CD4-positive, alpha-beta T cell treated with Interleukin-17A for 1 hour (primary cell): ENCODE data around the gene GPI.
"Not testable (repeated sequence)": the region's sequence is repeated elsewhere in the genome, so short reads cannot be mapped to it uniquely, and the experiment has no call there.

ENCODE experiments used
- DNase-seq: peaks from one replicate; pipeline ENCODE4 v3.0.0-alpha.2; 2020

Gene GPI

GRCh38 chr19:34343751-34344150 lies 21.2 kb upstream of the GPI start:
- DNase-seq: no peak

GRCh38 chr19:34345947-34346351 lies 19.0 kb upstream of the GPI start:
- peak; percentile 75 for DNase-seq

- no peak for DNase-seq
Observed at GRCh38 chr19:34347561-34348165, 17.3 kb upstream of the GPI start.

- no peak for DNase-seq
Observed at GRCh38 chr19:34348899-34349487, 16.0 kb upstream of the GPI start.

GRCh38 chr19:34350161-34350561 lies 14.8 kb upstream of the GPI start:
- peak; percentile 84 for DNase-seq

- peak; percentile 5 for DNase-seq
Observed at GRCh38 chr19:34351382-34351826, 13.6 kb upstream of the GPI start.

GRCh38 chr19:34353546-34353945 lies 11.4 kb upstream of the GPI start:
- no peak for DNase-seq

- DNase-seq: no peak
Observed at GRCh38 chr19:34355201-34355600, 9.8 kb upstream of the GPI start.

GRCh38 chr19:34356875-34357274 lies 8.1 kb upstream of the GPI start:
- no peak for DNase-seq

- DNase-seq: no peak
Observed at GRCh38 chr19:34357431-34357830, 7.6 kb upstream of the GPI start.

GRCh38 chr19:34359140-34359953 lies 5.6 kb upstream of the GPI start:
- peak; percentile 97 for DNase-seq

- no peak for DNase-seq
Observed at GRCh38 chr19:34359954-34360315, 5.1 kb upstream of the GPI start.

- DNase-seq: no peak
Observed at GRCh38 chr19:34360354-34360909, 4.6 kb upstream of the GPI start.

GRCh38 chr19:34362679-34363069 lies 2.3 kb upstream of the GPI start:
- no peak for DNase-seq

GRCh38 chr19:34363094-34363493 lies 1.9 kb upstream of the GPI start:
- no peak for DNase-seq

- DNase-seq: no peak
Observed at GRCh38 chr19:34363930-34364329, 1.1 kb upstream of the GPI start.

GRCh38 chr19:34364462-34364829 lies 550 bp upstream of the GPI start:
- DNase-seq: no peak

GRCh38 chr19:34365463-34366401 lies 736 bp downstream of the GPI start:
- no peak for DNase-seq

- DNase-seq: peak; percentile 32
Observed at GRCh38 chr19:34366738-34367623, 2.0 kb downstream of the GPI start.

GRCh38 chr19:34367624-34367957 lies 2.6 kb downstream of the GPI start:
- no peak for DNase-seq

- no peak for DNase-seq
Observed at GRCh38 chr19:34368338-34368737, 3.3 kb downstream of the GPI start.

- not testable (repeated sequence) for DNase-seq
Observed at GRCh38 chr19:34369166-34369565, 4.2 kb downstream of the GPI start.
